ENCODE data around the gene BBS4.

BBS4 gene

GRCh38 chr15:72786242-72786641, 100.2 kb downstream of the BBS4 start:
- TF ChIP-seq CTCF (conservative IDR thresholded peaks at IDR 0.05; ENCODE audit: low read depth), result no peak
- no peak for DNase-seq (ENCODE audit: low spot score)
- H3K27ac ChIP-seq, result no peak overlapping the region
- ChIA-PET POLR2A (ENCODE audit: low non-redundant PET) (no interaction called here), CTCF (no interaction called here)

- no peak for TF ChIP-seq CTCF (conservative IDR thresholded peaks at IDR 0.05; ENCODE audit: low read depth)
- ChIA-PET CTCF (interaction anchor here (1.0 kb wide), 1 partner anchor 295 kb away, joined by 3 read pairs; no protein-coding TSS in a partner anchor), POLR2A (ENCODE audit: low non-redundant PET) (no interaction called here)
- DNase-seq (ENCODE audit: low spot score), result no peak
- H3K27ac ChIP-seq, result no peak overlapping the region
Observed at GRCh38 chr15:72786676-72787345, 100.8 kb downstream of the BBS4 start.

GRCh38 chr15:72787526-72787925, 101.5 kb downstream of the BBS4 start:
- no peak for DNase-seq (ENCODE audit: low spot score)
- H3K27ac ChIP-seq, result no peak overlapping the region
- ChIA-PET CTCF (interaction anchor here (1.0 kb wide), 1 partner anchor 294 kb away, joined by 3 read pairs; no protein-coding TSS in a partner anchor), POLR2A (ENCODE audit: low non-redundant PET) (no interaction called here)
- no peak for TF ChIP-seq CTCF (conservative IDR thresholded peaks at IDR 0.05; ENCODE audit: low read depth)

Data from RWPE1 (cell line).